SU-DHL-6 (cell line): ENCODE results near the gene CHFR.
"Not testable (repeated sequence)": the region's sequence is repeated elsewhere in the genome, so short reads cannot be mapped to it uniquely, and the experiment has no call there.

Experiments
- H2AFZ ChIP-seq: fragments of 200-600 bp; sonication (generic); 2 replicates; pipeline ENCODE4 v1.6.1; 2014; ENCODE audit warnings: low read depth, mild to moderate bottlenecking, moderate library complexity, mixed read lengths, antibody characterized with exemption, low read length; ENCODE audit not compliant: severe bottlenecking
- H3F3A ChIP-seq: fragments of 200-600 bp; shearing (Covaris generic); 2 replicates; pipeline ENCODE4 v1.6.0; 2016; ENCODE audit warnings: antibody characterized with exemption, mild to moderate bottlenecking; ENCODE audit not compliant: insufficient read depth
- H3K27ac ChIP-seq: fragments of 200-600 bp; sonication (generic); 2 replicates; pipeline ENCODE4 v1.5.1; 2016; ENCODE audit warnings: low read depth, mild to moderate bottlenecking, low read length, moderate library complexity, mixed read lengths
- H3K27me3 ChIP-seq: fragments of 200-600 bp; sonication (generic), shearing (Covaris generic); 2 replicates; pipeline ENCODE4 v1.6.0; 2014; ENCODE audit warnings: mild to moderate bottlenecking, low read length
- H3K36me3 ChIP-seq: fragments of 200-600 bp; sonication (generic); 2 replicates; pipeline ENCODE4 v1.6.1; 2014; ENCODE audit warnings: mild to moderate bottlenecking, low read length, mixed read lengths
- H3K4me2 ChIP-seq: fragments of 300-600, 200-600 bp; shearing (Covaris generic), sonication (generic); 2 replicates; pipeline ENCODE4 v1.6.0; 2014; ENCODE audit warnings: low read length, low read depth, mild to moderate bottlenecking; ENCODE audit not compliant: poor library complexity, severe bottlenecking
- H3K4me3 ChIP-seq: fragments of 200-600 bp; sonication (generic); 2 replicates; pipeline ENCODE4 v1.5.1; 2014; ENCODE audit warnings: antibody characterized with exemption, low read length, mild to moderate bottlenecking, mixed read lengths; ENCODE audit not compliant: insufficient read depth, poor library complexity, severe bottlenecking
- H3K79me2 ChIP-seq: fragments of 200-600 bp; sonication (generic); 2 replicates; pipeline ENCODE4 v1.6.1; 2014; ENCODE audit warnings: mild to moderate bottlenecking, low read length, moderate library complexity; ENCODE audit not compliant: insufficient read depth
- H3K9ac ChIP-seq: fragments of 200-600 bp; sonication (generic); 2 replicates; pipeline ENCODE4 v1.7.0; 2014; ENCODE audit warnings: mild to moderate bottlenecking, low read length
- H3K9me2 ChIP-seq: fragments of 200-600 bp; sonication (generic); replicated peaks from 2 replicates; pipeline ENCODE4 v1.6.1; 2014; ENCODE audit warnings: low read length; ENCODE audit not compliant: insufficient read depth
- H3K9me3 ChIP-seq: fragments of 200-600 bp; sonication (generic); 2 replicates; pipeline ENCODE4 v1.6.1; 2014; ENCODE audit warnings: low read length, mixed read lengths; ENCODE audit not compliant: insufficient read depth
- H4K20me1 ChIP-seq: fragments of 200-600 bp; sonication (generic); 2 replicates; pipeline ENCODE4 v1.6.1; 2014; ENCODE audit warnings: low read depth, mild to moderate bottlenecking, antibody characterized with exemption, low read length, moderate library complexity, mixed read lengths
- EZH2phosphoT487 ChIP-seq: fragments of 200-600 bp; sonication (generic), shearing (Covaris generic); conservative IDR thresholded peaks from 2 replicates; pipeline ENCODE4 v1.6.1; 2018; ENCODE audit warnings: mild to moderate bottlenecking, antibody characterized with exemption, low read length, moderate library complexity, mixed read lengths
- TF ChIP-seq, protein P1 (sequence below): fragments of 200-600 bp; sonication (generic); IDR thresholded peaks from one replicate; pipeline ENCODE4 v1.5.1; 2017; ENCODE audit warnings: antibody characterized with exemption, mild to moderate bottlenecking, low read length, moderate library complexity; ENCODE audit not compliant: insufficient read depth, poor library complexity, severe bottlenecking

The CHFR gene

DNA sequence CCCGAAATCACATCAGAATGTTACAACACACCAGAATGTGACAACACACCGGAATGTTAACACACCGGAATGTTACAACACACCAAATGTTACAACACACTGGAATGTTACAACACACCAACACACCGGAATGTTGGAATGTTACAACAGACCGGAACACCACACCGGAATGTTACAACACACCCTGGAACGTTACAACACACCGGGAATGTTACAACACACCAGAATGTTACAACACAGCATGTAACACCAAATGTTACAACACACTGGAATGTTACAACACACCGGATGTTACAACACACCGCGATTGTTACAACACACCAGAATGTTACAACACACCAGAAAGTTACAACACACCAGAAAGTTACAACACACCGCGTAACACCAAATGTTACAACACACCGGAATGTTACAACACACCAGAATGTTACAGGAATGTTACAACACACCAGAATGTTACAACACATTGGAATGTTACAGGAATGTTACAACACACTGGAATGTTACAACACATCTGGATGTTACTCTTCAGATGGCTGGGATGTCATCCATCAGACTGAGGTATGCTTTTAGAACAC, 21.1 kb downstream of the CHFR start:
- no peaks in the 10 kb centered on the region for H3F3A ChIP-seq
- H2AFZ ChIP-seq: no peak overlapping the region
- H3K36me3 ChIP-seq: no peaks in the 10 kb centered on the region
- H3K27me3 ChIP-seq: no peaks in the 10 kb centered on the region
- H4K20me1 ChIP-seq: no peaks in the 10 kb centered on the region
- H3K9me3 ChIP-seq: peaks cover 5% of the 10 kb centered on the region; the same call in 1 of the 2 replicates
- H3K9me2 ChIP-seq: no peaks in the 10 kb centered on the region
- H3K9ac ChIP-seq: no peak overlapping the region
- H3K4me2 ChIP-seq: no peak overlapping the region
- H3K27ac ChIP-seq: no peak overlapping the region
- no peak for TF ChIP-seq EZH2phosphoT487
- TF ChIP-seq, protein P1, sequence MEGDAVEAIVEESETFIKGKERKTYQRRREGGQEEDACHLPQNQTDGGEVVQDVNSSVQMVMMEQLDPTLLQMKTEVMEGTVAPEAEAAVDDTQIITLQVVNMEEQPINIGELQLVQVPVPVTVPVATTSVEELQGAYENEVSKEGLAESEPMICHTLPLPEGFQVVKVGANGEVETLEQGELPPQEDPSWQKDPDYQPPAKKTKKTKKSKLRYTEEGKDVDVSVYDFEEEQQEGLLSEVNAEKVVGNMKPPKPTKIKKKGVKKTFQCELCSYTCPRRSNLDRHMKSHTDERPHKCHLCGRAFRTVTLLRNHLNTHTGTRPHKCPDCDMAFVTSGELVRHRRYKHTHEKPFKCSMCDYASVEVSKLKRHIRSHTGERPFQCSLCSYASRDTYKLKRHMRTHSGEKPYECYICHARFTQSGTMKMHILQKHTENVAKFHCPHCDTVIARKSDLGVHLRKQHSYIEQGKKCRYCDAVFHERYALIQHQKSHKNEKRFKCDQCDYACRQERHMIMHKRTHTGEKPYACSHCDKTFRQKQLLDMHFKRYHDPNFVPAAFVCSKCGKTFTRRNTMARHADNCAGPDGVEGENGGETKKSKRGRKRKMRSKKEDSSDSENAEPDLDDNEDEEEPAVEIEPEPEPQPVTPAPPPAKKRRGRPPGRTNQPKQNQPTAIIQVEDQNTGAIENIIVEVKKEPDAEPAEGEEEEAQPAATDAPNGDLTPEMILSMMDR: no peak
- H3K4me3 ChIP-seq: no peak overlapping the region
- no peaks in the 10 kb centered on the region for H3K79me2 ChIP-seq

DNA sequence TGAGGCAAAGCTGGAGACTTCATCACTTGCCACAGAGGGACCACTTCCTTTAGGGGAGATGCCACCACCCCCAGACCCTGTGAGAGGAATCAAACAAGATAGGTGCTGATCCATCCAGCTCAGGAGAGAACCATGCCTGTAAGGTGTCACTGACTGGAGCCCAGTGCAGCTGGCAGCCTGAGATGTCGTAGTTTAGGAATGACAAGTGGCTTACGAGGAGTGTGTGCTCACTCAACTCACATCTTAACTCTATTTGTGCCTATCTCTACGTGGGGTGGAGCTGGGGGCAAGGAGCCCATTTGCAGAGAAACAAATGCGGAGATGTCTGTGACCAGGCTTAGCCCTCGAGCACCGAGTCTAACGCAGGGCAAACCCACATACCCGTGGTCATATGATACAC, 25.8 kb downstream of the CHFR start:
- Histone ChIP-seq H3K9me3 (peaks cover 5% of the 10 kb centered on the region; the same call in 1 of the 2 replicates), H3K4me2 (no peak overlapping the region), H3K27ac (no peak overlapping the region), H3K9me2 (no peaks in the 10 kb centered on the region), H2AFZ (no peak overlapping the region), H3F3A (no peaks in the 10 kb centered on the region), H3K79me2 (no peaks in the 10 kb centered on the region), H3K36me3 (no peaks in the 10 kb centered on the region), H4K20me1 (no peaks in the 10 kb centered on the region), H3K4me3 (no peak overlapping the region), H3K27me3 (no peaks in the 10 kb centered on the region), H3K9ac (no peak overlapping the region)
- TF ChIP-seq, protein P1: no peak
- TF ChIP-seq EZH2phosphoT487: no peak

DNA sequence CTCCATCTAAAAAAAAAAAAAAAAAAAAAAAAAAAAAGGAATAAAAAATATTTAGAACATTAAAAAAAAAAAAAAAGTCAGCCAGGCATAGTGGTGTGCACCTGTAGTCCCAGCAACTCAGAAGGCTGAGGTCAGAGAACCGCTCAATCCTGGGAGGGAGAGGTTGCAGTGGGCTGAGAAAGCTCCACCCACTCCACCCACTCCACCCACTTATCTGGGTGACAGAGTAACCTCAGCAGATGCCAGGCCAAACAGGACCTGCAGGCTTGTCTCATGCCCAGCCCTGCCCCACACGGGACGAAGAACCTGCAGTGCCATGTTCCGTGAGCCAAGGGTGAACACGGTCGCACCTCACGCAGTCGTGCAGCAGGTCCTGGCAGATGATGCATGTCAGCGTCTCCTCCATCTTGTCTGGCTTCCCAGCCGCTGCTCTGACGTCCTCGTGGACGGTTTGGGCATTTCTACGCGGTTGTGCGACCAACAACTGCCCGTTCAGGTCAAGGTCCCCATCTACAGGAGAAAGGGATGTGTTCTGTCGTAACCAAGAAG, 28.6 kb downstream of the CHFR start:
- Histone ChIP-seq H3K9me3 (no peaks in the 10 kb centered on the region), H3K4me3 (no peak overlapping the region), H3K4me2 (no peak overlapping the region), H2AFZ (no peak overlapping the region), H3K79me2 (no peaks in the 10 kb centered on the region), H3K27me3 (no peaks in the 10 kb centered on the region), H4K20me1 (no peaks in the 10 kb centered on the region), H3K9ac (no peak overlapping the region), H3K27ac (no peak overlapping the region), H3F3A (no peaks in the 10 kb centered on the region), H3K36me3 (no peaks in the 10 kb centered on the region), H3K9me2 (no peaks in the 10 kb centered on the region)
- TF ChIP-seq, protein P1: no peak
- TF ChIP-seq EZH2phosphoT487: no peak

DNA sequence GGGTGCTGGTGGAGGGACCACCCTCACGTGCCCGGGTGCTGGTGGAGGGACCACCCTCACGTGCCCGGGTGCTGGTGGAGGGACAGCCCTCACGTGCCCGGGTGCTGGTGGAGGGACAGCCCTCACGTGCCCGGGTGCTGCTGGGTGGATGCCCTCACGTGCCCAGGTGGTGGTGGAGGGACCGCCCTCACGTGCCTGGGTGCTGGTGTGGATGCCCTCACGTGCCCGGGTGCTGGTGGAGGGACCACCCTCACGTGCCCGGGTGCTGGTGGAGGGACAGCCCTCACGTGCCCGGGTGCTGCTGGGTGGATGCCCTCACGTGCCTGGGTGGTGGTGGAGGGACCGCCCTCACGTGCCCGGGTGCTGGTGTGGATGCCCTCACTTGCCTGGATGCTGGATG, 30.4 kb downstream of the CHFR start:
- not testable (repeated sequence) for H3K79me2 ChIP-seq, H4K20me1 ChIP-seq, H3K9ac ChIP-seq, H2AFZ ChIP-seq, H3K9me2 ChIP-seq, H3F3A ChIP-seq, H3K36me3 ChIP-seq, H3K4me3 ChIP-seq, H3K4me2 ChIP-seq, H3K27me3 ChIP-seq, H3K27ac ChIP-seq, H3K9me3 ChIP-seq
